ENCODE measurements around the gene C1orf94.
A peak's percentile ranks its signal among the peaks of the same experiment; 100 is the strongest.

The C1orf94 gene

DNA sequence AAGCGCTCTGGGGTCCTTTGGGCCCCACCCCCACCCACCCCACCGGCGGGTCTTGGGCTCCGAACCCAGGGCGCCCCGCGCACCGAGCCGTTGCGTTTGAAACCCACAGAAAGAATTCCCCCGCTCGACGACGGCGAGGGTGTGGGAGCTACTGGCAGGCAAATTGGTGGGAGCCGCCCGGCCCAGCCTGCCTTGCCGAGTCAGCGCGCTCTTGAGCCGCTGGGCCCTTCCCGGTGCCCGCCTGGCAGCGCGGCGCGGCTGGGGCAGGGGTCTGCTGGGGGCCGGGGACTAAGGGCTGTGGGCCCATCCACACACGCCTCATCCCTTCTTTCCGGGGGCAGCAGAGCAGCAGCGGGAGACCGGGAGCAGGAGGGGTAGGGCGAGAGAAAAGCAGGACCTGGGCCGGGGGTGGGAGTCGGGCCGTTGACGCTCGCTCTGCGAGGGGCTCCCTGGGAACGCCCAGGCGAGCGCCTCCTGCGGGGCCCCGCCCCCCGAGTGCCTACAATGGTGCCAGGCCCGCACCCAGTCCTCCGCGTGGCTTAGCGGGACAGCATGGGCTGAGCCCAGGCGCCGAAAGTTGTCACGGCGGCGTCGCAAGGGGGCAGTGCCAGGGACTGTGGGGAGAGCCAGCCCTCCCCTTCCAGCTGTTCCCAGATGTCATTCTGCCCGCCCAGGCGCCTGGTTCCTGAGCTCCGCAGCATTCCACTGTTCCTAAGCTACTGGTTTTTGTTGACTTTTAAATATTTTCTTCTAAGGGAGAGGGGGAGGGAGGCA is at the start of gene C1orf94:
TSS of gene C1orf94 (plus strand) at position 78 of the 774 bp plus-strand sequence. CDS start 883 bp downstream, outside the sequence.
- peak; percentile 33 for DNase-seq (ENCODE audit: low spot score)

DNA sequence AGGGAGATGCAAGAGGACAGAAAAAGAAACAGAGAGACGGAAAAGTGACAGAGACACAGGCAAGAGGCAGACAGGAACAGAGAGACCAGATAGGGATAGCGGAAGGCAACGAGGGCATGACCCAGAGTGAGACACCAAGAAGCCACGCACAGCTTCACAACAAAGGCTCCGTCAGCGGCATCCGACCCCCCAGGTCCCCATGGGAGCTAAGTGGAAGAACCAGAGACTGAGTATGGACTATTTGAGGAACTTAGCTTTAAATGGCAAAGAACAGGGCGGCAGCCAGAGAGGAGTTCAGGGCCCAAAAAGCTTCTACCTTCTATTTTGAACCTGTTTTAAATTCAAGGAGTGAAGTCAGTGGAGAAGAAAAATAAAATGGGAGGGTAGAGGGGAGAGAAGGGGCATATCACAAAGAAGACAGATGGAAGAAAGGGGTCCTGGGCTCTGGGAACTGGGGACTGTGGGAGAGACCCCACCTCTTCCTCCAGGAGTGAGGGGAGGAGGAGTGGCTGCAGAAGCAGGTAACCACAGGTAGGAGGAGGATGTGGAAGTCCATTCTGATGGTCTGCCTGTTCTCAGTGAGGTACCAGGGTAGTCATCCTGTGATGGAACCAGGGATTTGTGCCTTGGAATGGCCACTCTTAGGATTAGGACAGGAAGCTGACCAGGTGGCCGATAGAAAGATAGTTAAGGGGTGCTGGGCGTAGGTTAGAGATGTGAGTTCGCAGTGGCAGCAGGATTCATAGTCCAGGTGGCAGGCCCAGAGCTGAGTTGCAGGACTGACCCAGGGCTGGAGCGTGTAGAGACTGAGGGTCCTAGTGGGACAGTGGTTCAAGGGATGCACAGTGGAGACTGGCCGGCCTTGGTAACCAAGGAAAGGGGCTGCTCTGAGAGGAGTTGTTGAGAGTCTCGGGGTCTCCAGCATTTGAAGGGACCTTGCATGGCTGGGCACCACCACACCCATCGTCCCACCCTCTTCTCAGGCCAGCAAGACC is 49.4 kb upstream of the C1orf94 start:
- no peak for DNase-seq (ENCODE audit: low spot score)

DNA sequence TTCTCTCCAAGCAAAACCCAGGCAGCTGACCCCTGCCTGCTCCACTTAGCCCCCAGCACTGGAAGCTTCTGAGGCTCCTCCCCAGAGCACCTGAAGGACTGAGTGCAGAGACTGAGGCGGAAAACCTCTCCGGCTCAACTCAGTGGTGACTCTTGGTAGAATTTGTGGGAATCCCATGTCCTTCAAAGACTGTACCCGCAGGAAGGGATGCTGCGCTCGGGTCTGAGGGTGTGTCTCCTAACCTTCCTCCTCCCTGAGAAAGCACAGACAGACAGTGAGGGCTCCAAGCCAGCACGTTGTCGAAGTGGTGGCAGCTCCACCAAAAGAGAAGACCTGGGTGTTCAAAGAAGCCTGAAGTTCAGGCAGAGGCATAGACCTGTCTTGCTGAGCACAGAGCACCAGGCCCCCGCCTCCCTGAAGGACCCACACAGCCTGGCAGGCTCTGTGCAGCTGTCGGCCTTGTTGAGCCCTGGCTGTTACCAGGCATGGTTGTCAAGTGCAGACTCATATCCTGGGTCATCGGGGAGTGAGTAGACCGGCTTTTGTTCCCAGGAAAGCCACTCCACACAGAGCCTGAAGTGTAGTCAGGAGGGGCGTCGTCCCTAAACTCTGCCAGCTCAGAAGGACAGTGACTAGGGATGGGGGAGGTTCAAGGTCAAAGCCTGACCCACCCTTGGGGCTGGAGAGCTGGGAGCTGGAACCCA is 48.4 kb upstream of the C1orf94 start:
- no peak for DNase-seq (ENCODE audit: low spot score)

- DNase-seq (ENCODE audit: low spot score), result no peak
Measured at GRCh38 chr1:34129630-34130029, 47.1 kb upstream of the C1orf94 start.

- no peak for DNase-seq (ENCODE audit: low spot score)
Measured at GRCh38 chr1:34130306-34130705, 46.4 kb upstream of the C1orf94 start.

GRCh38 chr1:34131396-34132160 is 45.1 kb upstream of the C1orf94 start:
- no peak for DNase-seq (ENCODE audit: low spot score)

DNA sequence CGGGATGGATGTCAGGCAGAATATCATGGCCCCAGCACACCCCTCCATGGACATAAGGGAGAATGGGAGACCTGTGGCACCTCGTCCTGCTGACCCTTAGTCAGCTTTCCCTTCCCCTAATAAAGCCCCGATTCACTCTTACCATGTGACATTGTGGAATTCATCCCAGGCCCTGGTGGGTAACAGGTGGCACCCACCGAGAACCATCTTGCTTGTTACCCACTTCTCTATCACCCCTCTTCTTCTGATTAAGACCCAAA is 44.6 kb upstream of the C1orf94 start:
- no peak for DNase-seq (ENCODE audit: low spot score)

DNA sequence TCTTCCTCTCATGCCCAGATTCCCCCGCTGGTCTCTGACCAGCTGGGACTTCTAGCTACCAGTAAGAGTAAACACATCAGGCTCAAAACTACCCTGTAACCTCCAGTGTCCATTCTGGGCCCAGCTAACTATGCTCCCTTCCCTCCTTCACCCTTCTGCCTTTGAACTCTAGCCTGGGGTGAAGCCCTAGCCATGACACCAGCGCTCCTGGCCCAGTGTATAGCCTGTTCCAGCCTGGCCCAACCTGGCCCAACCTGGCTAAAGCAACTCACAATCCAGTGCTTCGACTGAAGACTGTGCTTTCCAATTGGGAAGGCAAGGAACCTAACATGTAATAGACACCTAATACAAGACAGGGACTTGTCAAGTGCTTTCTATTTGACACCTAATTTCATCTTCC is 39.3 kb upstream of the C1orf94 start:
- no peak for DNase-seq (ENCODE audit: low spot score)

DNA sequence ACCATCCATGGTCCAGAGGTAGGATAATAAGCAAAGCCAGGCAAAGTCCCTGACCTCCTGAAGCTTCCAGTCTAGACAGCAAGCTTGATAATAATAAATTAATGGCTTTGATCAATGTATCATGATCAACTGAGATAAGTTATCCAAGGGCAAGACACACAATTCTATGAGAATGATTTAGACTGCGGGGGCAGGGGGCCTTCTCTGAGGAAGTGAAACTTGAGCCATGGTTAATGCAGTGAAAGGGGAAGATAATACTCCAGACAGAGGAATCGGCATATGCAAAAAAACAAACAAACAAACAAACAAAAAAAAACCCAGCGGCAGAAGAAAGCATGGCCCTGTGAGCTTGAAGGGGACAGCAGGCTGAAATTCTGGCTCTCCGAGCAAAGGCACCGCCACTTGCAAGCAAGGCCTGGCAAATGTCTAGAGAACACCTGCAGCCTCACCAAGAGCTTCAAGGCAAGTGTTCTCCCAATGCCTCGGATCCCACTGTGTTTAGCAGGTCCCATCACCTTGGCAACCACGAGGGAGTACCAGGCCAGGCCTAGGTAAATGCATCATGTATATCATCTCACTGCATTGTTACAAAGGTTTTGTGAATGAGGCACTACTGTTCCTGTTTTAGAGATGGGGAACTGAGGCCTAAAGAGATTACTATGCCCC is 36.6 kb upstream of the C1orf94 start:
- no peak for DNase-seq (ENCODE audit: low spot score)

GRCh38 chr1:34143975-34144374 is 32.7 kb upstream of the C1orf94 start:
- no peak for DNase-seq (ENCODE audit: low spot score)

GRCh38 chr1:34144766-34145165 is 31.9 kb upstream of the C1orf94 start:
- no peak for DNase-seq (ENCODE audit: low spot score)

GRCh38 chr1:34147301-34147700 is 29.4 kb upstream of the C1orf94 start:
- no peak for DNase-seq (ENCODE audit: low spot score)

DNA sequence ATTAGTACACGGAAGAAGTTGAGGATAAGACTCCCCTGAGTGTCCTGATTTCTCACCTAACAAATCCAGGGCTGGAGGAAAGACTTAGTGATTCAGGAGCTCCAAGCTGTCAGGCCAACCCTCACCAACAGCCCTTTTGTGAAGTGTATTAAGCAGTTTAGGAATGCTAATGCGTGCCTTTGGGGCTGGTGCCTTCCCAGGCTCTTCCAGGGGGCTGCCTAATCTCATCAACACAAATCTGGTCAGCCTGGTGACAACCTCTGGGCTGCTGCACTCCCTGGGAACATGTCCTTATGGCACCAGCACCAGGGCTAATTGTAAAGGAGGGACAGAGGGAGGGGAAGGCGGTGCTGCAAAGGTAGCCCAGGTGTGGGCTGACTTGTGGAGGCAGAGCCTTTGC is 27.2 kb upstream of the C1orf94 start:
- DNase-seq (ENCODE audit: low spot score), result no peak

GRCh38 chr1:34153246-34153645 is 23.5 kb upstream of the C1orf94 start:
- DNase-seq (ENCODE audit: low spot score), result no peak

- no peak for DNase-seq (ENCODE audit: low spot score)
Measured at GRCh38 chr1:34155860-34156259, 20.8 kb upstream of the C1orf94 start.

DNA sequence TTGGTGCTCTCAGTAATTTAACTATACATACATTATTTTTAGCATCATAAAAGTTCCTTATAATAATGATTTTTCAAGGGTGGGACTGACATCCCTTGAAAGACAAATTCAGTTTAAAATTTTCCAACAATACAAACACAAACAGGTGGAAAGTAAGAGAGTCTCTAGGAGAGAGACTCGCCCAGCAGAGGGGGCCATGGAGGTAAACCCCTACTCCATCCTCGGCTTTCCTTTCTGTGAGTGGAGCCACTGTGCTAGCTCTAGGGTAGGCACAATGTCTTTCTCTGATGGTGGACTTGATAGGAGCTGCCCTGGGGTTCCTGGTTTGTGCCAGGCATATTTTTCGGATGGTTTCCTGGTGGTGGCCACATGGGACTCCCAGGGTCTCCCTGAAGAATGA is 20.0 kb upstream of the C1orf94 start:
- DNase-seq (ENCODE audit: low spot score), result no peak

DNA sequence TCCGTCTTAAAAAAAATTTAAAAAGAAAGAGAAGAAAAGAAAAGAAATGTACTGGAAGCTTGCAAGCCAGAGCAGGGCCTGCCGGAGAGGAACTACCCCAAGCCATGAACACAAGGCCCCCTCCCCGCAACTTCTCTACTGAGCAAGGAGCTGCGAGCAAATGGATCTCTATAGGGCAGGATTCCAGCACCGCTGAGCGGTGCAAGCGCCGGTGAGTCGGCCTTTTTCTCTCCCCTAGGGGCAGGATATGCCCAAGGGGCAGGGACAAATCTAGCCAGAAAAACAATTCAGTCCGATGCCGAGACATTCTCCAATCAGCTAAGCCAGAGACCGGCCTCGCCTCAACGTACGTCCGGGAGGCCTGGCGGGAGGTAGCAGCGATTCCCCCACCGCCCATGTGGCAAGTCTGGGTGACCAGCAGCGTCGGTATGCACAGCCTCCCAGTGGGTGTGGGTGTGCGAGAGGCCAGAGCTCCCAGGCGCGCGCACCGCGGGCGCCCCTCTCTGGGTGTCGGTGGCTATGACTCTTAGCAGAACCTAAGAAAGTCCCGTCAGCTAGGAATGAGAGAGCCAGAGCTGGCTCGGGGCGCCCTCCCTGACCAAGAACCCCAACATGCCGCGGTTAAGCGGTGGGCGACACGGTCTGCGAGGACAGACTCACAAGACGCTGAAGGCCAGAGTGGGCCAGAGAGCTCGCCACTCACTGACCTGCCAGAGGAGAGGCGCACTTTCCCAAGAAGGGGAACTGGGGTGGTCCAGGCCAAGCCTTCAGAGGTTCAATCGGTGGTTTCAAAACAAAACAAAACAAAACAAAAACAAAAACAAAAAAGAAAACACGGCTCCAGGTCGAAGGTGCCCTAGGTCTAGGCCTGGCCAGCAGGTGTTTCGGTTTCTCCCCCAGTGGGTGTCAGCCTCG is 13.6 kb upstream of the C1orf94 start:
- DNase-seq (ENCODE audit: low spot score), result peak; percentile 86

DNA sequence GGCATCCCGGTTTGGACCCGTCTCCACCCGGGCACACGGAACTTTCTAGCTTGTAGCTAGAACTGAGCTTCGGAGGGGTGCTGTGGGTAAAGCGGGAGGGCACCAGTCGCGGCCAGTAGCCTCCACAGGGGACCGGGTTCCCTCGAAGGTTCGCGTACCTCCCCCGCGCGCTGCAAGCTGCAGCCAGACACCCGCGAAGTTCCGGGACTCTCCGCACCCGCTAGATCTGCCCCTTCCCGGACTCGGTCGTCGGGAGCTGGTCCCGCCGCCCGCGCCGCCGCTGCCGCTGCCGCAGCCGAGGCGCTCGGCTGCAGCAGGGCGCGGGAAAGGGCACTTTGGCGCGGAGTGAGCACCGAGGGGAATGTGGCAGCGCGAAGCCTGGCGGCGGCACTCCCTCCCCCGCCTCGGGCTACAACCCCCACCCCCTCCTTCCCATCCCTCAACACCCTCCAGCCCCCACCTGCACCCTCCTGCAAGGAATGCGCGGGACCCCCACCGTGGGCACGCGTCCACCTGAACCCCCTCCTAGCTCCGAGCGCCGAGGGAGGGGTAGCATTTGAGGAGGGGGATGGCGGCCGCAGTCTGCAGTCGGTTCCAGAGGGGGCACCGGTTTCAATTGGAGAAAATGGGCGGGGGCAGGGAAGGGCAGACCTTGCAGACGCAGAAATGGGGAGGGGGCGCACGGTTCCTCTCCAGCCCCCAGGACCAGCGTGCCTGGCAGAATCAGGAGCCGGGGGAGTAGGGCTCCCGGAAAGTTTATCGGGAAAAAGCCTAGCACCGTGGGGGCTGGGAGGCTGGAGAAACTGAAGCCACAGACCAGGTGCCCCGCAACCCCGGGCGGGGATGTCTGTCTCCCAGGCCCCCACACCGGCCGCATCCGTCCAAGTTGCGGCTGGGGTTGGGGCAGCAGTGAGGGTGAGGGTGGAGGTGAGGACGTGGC is 12.6 kb upstream of the C1orf94 start:
- peak; percentile 31 for DNase-seq (ENCODE audit: low spot score)

GRCh38 chr1:34164771-34165391 is 11.8 kb upstream of the C1orf94 start, which contains the start of gene CSMD2:
Gene CSMD2, minus strand, starts transcription at chr1:34165230. Its CDS starts 133 bp downstream, at chr1:34165097.
- peak; percentile 81 for DNase-seq (ENCODE audit: low spot score)
